ENCODE measurements around the gene LGALS3BP.
A peak's percentile ranks its signal among the peaks of the same experiment; 100 is the strongest.

The LGALS3BP gene

GRCh38 chr17:78979780-78980623 lies at the start of gene LGALS3BP:
LGALS3BP (minus strand) TSS chr17:78979923; CDS start chr17:78977191, 2,732 bp downstream.
- peak; percentile 27 for DNase-seq (ENCODE audit: extremely low read depth, low read depth)
- peak within 1 kb of the TSS; percentile 22 for H3K4me3 ChIP-seq (replicated peaks; ENCODE audit: low read depth, low read length)
- TF ChIP-seq, protein P1, sequence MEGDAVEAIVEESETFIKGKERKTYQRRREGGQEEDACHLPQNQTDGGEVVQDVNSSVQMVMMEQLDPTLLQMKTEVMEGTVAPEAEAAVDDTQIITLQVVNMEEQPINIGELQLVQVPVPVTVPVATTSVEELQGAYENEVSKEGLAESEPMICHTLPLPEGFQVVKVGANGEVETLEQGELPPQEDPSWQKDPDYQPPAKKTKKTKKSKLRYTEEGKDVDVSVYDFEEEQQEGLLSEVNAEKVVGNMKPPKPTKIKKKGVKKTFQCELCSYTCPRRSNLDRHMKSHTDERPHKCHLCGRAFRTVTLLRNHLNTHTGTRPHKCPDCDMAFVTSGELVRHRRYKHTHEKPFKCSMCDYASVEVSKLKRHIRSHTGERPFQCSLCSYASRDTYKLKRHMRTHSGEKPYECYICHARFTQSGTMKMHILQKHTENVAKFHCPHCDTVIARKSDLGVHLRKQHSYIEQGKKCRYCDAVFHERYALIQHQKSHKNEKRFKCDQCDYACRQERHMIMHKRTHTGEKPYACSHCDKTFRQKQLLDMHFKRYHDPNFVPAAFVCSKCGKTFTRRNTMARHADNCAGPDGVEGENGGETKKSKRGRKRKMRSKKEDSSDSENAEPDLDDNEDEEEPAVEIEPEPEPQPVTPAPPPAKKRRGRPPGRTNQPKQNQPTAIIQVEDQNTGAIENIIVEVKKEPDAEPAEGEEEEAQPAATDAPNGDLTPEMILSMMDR (IDR thresholded peaks at IDR 0.05; ENCODE audit: low read depth, low read length, missing control alignments) = no peak

DNA sequence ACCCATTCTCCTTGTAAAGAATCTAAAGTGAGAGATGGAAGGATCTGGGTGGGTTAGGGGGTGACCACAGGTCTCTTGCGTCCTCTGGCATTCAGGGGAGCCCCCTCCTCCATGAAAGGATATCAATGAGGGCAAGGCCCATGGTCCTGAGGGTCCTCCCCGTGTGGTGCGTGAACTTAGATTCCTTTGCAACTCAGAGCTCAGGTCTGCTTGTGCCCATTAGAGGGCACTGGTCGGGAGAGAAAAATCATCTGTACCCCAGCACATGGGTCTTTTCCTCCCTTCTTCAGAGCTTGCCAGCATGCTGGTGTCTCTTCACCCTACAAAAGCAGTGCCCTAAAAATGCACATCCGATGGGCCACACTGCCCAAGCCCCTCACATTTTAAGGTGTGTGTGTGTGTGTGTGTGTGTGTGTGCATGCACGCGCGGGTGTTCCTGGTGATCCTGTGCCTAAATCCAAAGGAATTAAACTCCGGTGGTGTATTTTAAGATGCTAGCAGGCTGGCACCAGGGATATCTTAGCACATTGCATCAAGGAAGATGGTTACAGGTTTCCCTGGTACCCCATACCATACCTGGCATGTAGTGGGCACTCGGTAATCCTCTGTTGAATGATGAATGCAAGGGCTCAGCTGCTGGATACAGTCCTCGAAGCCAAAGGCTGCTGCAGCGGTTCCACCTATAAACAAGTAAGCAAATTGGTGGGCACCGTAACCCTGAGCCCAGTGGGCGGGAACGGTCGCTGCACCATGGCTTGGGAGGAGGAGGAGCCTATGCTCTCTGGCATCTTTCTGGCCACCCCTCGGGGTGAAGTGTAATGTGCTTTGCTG lies 49.0 kb upstream of the LGALS3BP start:
- TF ChIP-seq, protein P1 (IDR thresholded peaks at IDR 0.05; ENCODE audit: low read depth, low read length, missing control alignments) = peak; percentile 36
- DNase-seq (ENCODE audit: extremely low read depth, low read depth) = no peak

GRCh38 chr17:79027925-79028491 lies 48.3 kb upstream of the LGALS3BP start:
- no peak overlapping the region for H3K4me3 ChIP-seq (replicated peaks; ENCODE audit: low read depth, low read length)
- DNase-seq (ENCODE audit: extremely low read depth, low read depth) = no peak
- TF ChIP-seq, protein P1 (IDR thresholded peaks at IDR 0.05; ENCODE audit: low read depth, low read length, missing control alignments) = no peak

More for the DNA sequence above, 49.0 kb upstream of the LGALS3BP start:
- H3K4me3 ChIP-seq (replicated peaks; ENCODE audit: low read depth, low read length) = no peak overlapping the region

DNA sequence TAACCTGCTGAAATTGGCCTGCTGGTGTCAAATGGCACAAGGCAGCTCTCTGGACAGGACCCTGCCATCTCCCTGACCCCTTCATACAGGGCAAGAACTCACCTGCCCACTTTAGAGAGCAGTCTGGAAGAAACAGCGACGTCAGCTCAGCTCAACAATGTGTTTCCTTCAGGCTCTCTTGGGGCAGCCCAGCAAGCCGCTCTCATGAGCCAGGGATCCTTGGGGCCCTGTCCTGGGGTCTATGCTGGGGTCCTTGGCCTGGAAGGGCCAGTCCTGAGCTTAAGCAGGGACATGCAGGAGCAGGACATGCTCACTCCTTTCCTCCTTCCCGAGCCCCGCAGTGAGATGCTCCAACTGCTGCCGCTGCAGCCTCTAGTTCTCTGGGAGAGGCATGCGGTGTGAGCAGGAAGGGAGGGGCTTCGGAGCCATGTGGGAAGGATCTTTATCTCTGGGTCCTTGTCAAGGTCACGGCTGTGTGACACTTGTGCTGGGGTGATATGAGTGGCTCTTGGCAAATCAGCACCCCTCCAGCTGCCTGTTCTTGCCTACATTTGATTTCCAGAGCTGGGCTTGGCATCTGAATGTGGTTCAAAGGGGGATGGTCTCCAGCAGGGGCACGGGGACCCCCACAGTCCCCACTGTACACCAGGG lies 47.7 kb upstream of the LGALS3BP start:
- TF ChIP-seq, protein P1 (IDR thresholded peaks at IDR 0.05; ENCODE audit: low read depth, low read length, missing control alignments) = no peak
- DNase-seq (ENCODE audit: extremely low read depth, low read depth) = no peak
- no peak overlapping the region for H3K4me3 ChIP-seq (replicated peaks; ENCODE audit: low read depth, low read length)

GRCh38 chr17:79026376-79027273 lies 46.9 kb upstream of the LGALS3BP start:
- no peak overlapping the region for H3K4me3 ChIP-seq (replicated peaks; ENCODE audit: low read depth, low read length)
- TF ChIP-seq, protein P1 (IDR thresholded peaks at IDR 0.05; ENCODE audit: low read depth, low read length, missing control alignments) = no peak
- DNase-seq (ENCODE audit: extremely low read depth, low read depth) = peak; percentile 72
